HepG2 (cell line): ENCODE results near the gene PMVK. TPM values are rescaled to one million over a fixed set of nuclear protein-coding genes. Genes with fewer than 3 reads are reported as not detected.

ENCODE experiments used
- ATF6 ChIP-seq: sonication (generic); formaldehyde crosslinking; conservative IDR thresholded peaks from 2 replicates; pipeline ENCODE4 v1.4.0; 2020; ENCODE audit warnings: missing genetic modification reagents
- BRD4 ChIP-seq: sonication (generic); formaldehyde crosslinking; IDR thresholded peaks from 2 replicates; pipeline ENCODE4 v1.4.0; 2020; ENCODE audit warnings: missing genetic modification reagents
- CAMTA2 ChIP-seq: sonication (generic); formaldehyde crosslinking; IDR thresholded peaks from 2 replicates; pipeline ENCODE4 v1.4.0; 2020; ENCODE audit warnings: mild to moderate bottlenecking, missing genetic modification reagents, borderline replicate concordance
- DMAP1 ChIP-seq: IDR thresholded peaks from 2 replicates; pipeline ENCODE4 v1.6.1; 2016
- DNMT1 ChIP-seq: sonication (generic); formaldehyde crosslinking; IDR thresholded peaks from 2 replicates; pipeline ENCODE4 v1.5.1; 2020; ENCODE audit warnings: mild to moderate bottlenecking, missing genetic modification reagents
- ETV6 ChIP-seq: sonication (generic); formaldehyde crosslinking; conservative IDR thresholded peaks from 2 replicates; pipeline ENCODE4 v1.4.0; 2020; ENCODE audit warnings: missing genetic modification reagents
- GATAD2A ChIP-seq: IDR thresholded peaks from 2 replicates; pipeline ENCODE4 v1.6.1; 2016
- GPBP1L1 ChIP-seq: sonication (generic); formaldehyde crosslinking; IDR thresholded peaks from 2 replicates; pipeline ENCODE4 v1.5.0; 2020; ENCODE audit warnings: mild to moderate bottlenecking, missing genetic modification reagents
- IRF2 ChIP-seq: IDR thresholded peaks from 2 replicates; pipeline ENCODE4 v1.6.1; 2018; ENCODE audit warnings: missing genetic modification reagents, missing compliant biosample characterization
- KLF15 ChIP-seq: sonication (generic); formaldehyde crosslinking; IDR thresholded peaks from 2 replicates; pipeline ENCODE4 v1.8.1; 2023; ENCODE audit warnings: borderline replicate concordance, mild to moderate bottlenecking, inconsistent platforms, missing genetic modification reagents, mixed read lengths
- NR0B2 ChIP-seq: sonication (generic); formaldehyde crosslinking; IDR thresholded peaks from 2 replicates; pipeline ENCODE4 v1.4.0; 2020; ENCODE audit warnings: mild to moderate bottlenecking, missing genetic modification reagents
- SKIL ChIP-seq: sonication (generic); formaldehyde crosslinking; IDR thresholded peaks from 2 replicates; pipeline ENCODE4 v1.8.0; 2022; ENCODE audit warnings: missing genetic modification reagents, mild to moderate bottlenecking, moderate library complexity, borderline replicate concordance
- SOX6 ChIP-seq, 2 experiments: fragments of 450-650 bp in 1 of 2; sonication (generic) in 1 of 2; formaldehyde crosslinking in 1 of 2; IDR thresholded peaks; 2 replicates each; pipeline versions ENCODE4 v1.4.0 to v1.6.1; 2017 to 2020; ENCODE audit warnings: antibody characterized with exemption in 1 of 2, mild to moderate bottlenecking in 1 of 2, missing genetic modification reagents in 1 of 2
- ZBTB34 ChIP-seq: sonication (generic); formaldehyde crosslinking; IDR thresholded peaks from 2 replicates; pipeline ENCODE4 v1.8.0; 2022; ENCODE audit warnings: mild to moderate bottlenecking, missing genetic modification reagents
- ZNF138 ChIP-seq: sonication (generic); formaldehyde crosslinking; IDR thresholded peaks from 2 replicates; pipeline ENCODE4 v1.5.0; 2020; ENCODE audit warnings: mild to moderate bottlenecking, low read depth, missing genetic modification reagents
- ZNF576 ChIP-seq: sonication (generic); formaldehyde crosslinking; IDR thresholded peaks from 2 replicates; pipeline ENCODE4 v1.4.0; 2020; ENCODE audit warnings: mild to moderate bottlenecking, missing genetic modification reagents
- ZNF580 ChIP-seq: IDR thresholded peaks from 2 replicates; pipeline ENCODE4 v1.6.1; 2016; ENCODE audit warnings: low read depth, borderline replicate concordance
- ZNF784 ChIP-seq: sonication (generic); formaldehyde crosslinking; IDR thresholded peaks from 2 replicates; pipeline ENCODE4 v1.5.1; 2020; ENCODE audit warnings: missing genetic modification reagents, mild to moderate bottlenecking, borderline replicate concordance
- ZZZ3 ChIP-seq: sonication (generic); formaldehyde crosslinking; IDR thresholded peaks from 2 replicates; pipeline ENCODE4 v1.4.0; 2020; ENCODE audit warnings: missing genetic modification reagents, mild to moderate bottlenecking, borderline replicate concordance
- polyA plus RNA-seq, 8 experiments: library from polyadenylated mRNA; depleted of rRNA in 3 of 8; stranded (reverse) in 7 of 8; unstranded in 1 of 8; fragments of >200 nt; fragmentation: Illumina TruSeq in 4 of 8; extraction: Trizol in 4 of 8; gene quantifications; 2 replicates each; pipeline versions ENCODE4 v1.2.1 to v1.2.3, GENCODE V29; 2011 to 2016; ENCODE audit warnings: low read depth in 4 of 8, missing spikeins in 1 of 8, mixed read lengths in 1 of 8; ENCODE audit not compliant: insufficient read depth in 1 of 8
- total RNA-seq, 5 experiments: library from RNA; depleted of rRNA; stranded (reverse); fragments of >200 nt; fragmentation: Illumina TruSeq; extraction: Trizol; gene quantifications; 2 replicates each; pipeline ENCODE4 v1.2.3, GENCODE V29; 2016; ENCODE audit warnings: low read depth in 1 of 5

Gene PMVK
- total and polyA plus RNA-seq, 2 of the 13 experiments (the other 11 are each of a cell fraction or from before 2014, with no cell fraction given), result 3.9 to 12.6 TPM

GRCh38 chr1:154936555-154937084, at the start of gene PMVK (continued):
- peak; percentile 82 for TF ChIP-seq GATAD2A (CRISPR knock-in tag)
- TF ChIP-seq ZNF138 (CRISPR knock-in tag), result 0 out of 2 replicates have a peak, but pooled peaks have one; percentile 95
- peak; percentile 93; the same call in 1 of the 2 replicates for TF ChIP-seq DNMT1 (CRISPR knock-in tag)
- TF ChIP-seq ZZZ3, result peak; percentile 94
- peak; percentile 97 for TF ChIP-seq ZNF576 (CRISPR knock-in tag)
- TF ChIP-seq NR0B2 (CRISPR knock-in tag), result peak; percentile 99
- TF ChIP-seq ZBTB34 (CRISPR knock-in tag), result peak; percentile 95
- peak; percentile 97; the same call in 1 of the 2 replicates for TF ChIP-seq KLF15 (CRISPR knock-in tag)
- TF ChIP-seq SOX6 (IDR thresholded peaks at IDR 0.05), result no peak
- TF ChIP-seq SOX6 (CRISPR knock-in tag; IDR thresholded peaks at IDR 0.05), result peak; percentile 76
- peak; percentile 94 for TF ChIP-seq IRF2 (CRISPR knock-in tag)
- no peak for TF ChIP-seq GPBP1L1 (CRISPR knock-in tag)
- TF ChIP-seq DMAP1 (CRISPR knock-in tag), result peak; percentile 70
- peak; percentile 99 for TF ChIP-seq CAMTA2 (CRISPR knock-in tag)
- TF ChIP-seq ATF6 (CRISPR knock-in tag), result 0 out of 2 replicates have a peak, but pooled peaks have one; percentile 58
- TF ChIP-seq ETV6 (CRISPR knock-in tag), result peak; percentile 95
- peak; percentile 99 for TF ChIP-seq ZNF580 (CRISPR knock-in tag)
- TF ChIP-seq BRD4 (CRISPR knock-in tag), result peak; percentile 72
- peak; percentile 97; the same call in 1 of the 2 replicates for TF ChIP-seq ZNF784 (CRISPR knock-in tag)
- peak; percentile 90 for TF ChIP-seq SKIL (CRISPR knock-in tag)
